Lower lobe of right lung (tissue), 2 donors: ENCODE data around the gene APMAP. TPM values are rescaled to one million over a fixed set of nuclear protein-coding genes. Genes with fewer than 3 reads are reported as not detected.

Experiments
- ATAC-seq, 2 donors: fragments of 200-7000 bp; cut with Tn5 transposase; one replicate each; pipeline ENCODE4 v1.9.1; 2020 to 2022; ENCODE audit warnings: mild to moderate bottlenecking in 2 of 2, moderate library complexity in 2 of 2
- DNase-seq: peaks from one replicate; pipeline ENCODE4 v3.0.0-alpha.2; 2020
- H3K27ac ChIP-seq: fragments of 200-600 bp; one replicate; pipeline ENCODE4 v1.8.0; 2022
- H3K27me3 ChIP-seq: fragments of 200-600 bp; one replicate; pipeline ENCODE4 v1.8.0; 2022; ENCODE audit warnings: low read depth
- H3K36me3 ChIP-seq: fragments of 200-600 bp; one replicate; pipeline ENCODE4 v1.8.0; 2022; ENCODE audit warnings: mild to moderate bottlenecking
- H3K4me1 ChIP-seq: fragments of 200-600 bp; one replicate; pipeline ENCODE4 v1.8.0; 2022
- H3K4me3 ChIP-seq: fragments of 200-600 bp; one replicate; pipeline ENCODE4 v1.8.0; 2022; ENCODE audit warnings: mild to moderate bottlenecking
- H3K9me3 ChIP-seq: fragments of 200-600 bp; one replicate; pipeline ENCODE4 v1.8.0; 2022
- CTCF ChIP-seq: fragments of 200-600 bp; IDR thresholded peaks from one replicate; pipeline ENCODE4 v1.8.0; 2022; ENCODE audit warnings: antibody characterized with exemption, mild to moderate bottlenecking
- intact Hi-C: fragments of 100-400 bp; cut with DNase I; formaldehyde crosslinking; loops from one replicate; pipeline ENCODE4 v1.11.0; 2022
- total RNA-seq: library from RNA; stranded (reverse); fragmentation: NEBNext Ultra II Directional; extraction: Animal tissue kit (Norgen Biotek cat#: 25700); gene quantifications from one replicate; pipeline ENCODE4 v1.2.1, GENCODE V29; 2021
- donor health status: DM: no; HTN: yes; CAD: no; lungs with severe emphysema.

Gene APMAP
- total RNA-seq, 1 donor from 2014 or later = 82.9 TPM

GRCh38 chr20:24999568-24999967 lies 7.0 kb upstream of the APMAP start:
- H3K4me3 ChIP-seq = no peak overlapping the region
- intact Hi-C loops = no loop called here
- ATAC-seq (no peak), DNase-seq (no peak)
- no peaks in the 10 kb centered on the region for H3K27me3 ChIP-seq
- H3K27ac ChIP-seq = no peak overlapping the region
- no peak for TF ChIP-seq CTCF
- no peaks in the 10 kb centered on the region for H3K9me3 ChIP-seq
- H3K36me3 ChIP-seq = peaks cover 3% of the 10 kb centered on the region
- peaks cover 21% of the 10 kb centered on the region for H3K4me1 ChIP-seq

GRCh38 chr20:24998631-24999445 lies 6.3 kb upstream of the APMAP start:
- Histone ChIP-seq H3K36me3 (peaks cover 3% of the 10 kb centered on the region), H3K4me1 (peaks cover 28% of the 10 kb centered on the region), H3K27me3 (no peaks in the 10 kb centered on the region), H3K27ac (no peak overlapping the region), H3K4me3 (no peak overlapping the region), H3K9me3 (no peaks in the 10 kb centered on the region)
- intact Hi-C loops = no loop called here
- no peak for TF ChIP-seq CTCF
- DNase-seq (no peak), ATAC-seq (no peak)

- no peaks in the 10 kb centered on the region for H3K9me3 ChIP-seq
- H3K27me3 ChIP-seq = no peaks in the 10 kb centered on the region
- ATAC-seq = no peak
- H3K4me1 ChIP-seq = peaks cover 35% of the 10 kb centered on the region
- no peak for TF ChIP-seq CTCF
- no peak overlapping the region for H3K4me3 ChIP-seq
- no peak overlapping the region for H3K27ac ChIP-seq
- DNase-seq = no peak
- intact Hi-C loops = no loop called here
- H3K36me3 ChIP-seq = peaks cover 3% of the 10 kb centered on the region
These were observed 5.6 kb upstream of the APMAP start for GRCh38 chr20:24998121-24998520.

GRCh38 chr20:24996449-24997377 lies 4.2 kb upstream of the APMAP start:
- H3K4me3 ChIP-seq = no peak overlapping the region
- DNase-seq (no peak), ATAC-seq (no peak)
- no peak overlapping the region for H3K27ac ChIP-seq
- H3K27me3 ChIP-seq = no peaks in the 10 kb centered on the region
- TF ChIP-seq CTCF = no peak
- H3K9me3 ChIP-seq = no peaks in the 10 kb centered on the region
- H3K4me1 ChIP-seq = peaks cover 39% of the 10 kb centered on the region
- intact Hi-C loops = no loop called here
- no peaks in the 10 kb centered on the region for H3K36me3 ChIP-seq

GRCh38 chr20:24995741-24996448 lies 3.3 kb upstream of the APMAP start:
- no peak for ATAC-seq

More at GRCh38 chr20:24995741-24996448, 3.3 kb upstream of the APMAP start:
- Histone ChIP-seq H3K9me3 (no peaks in the 10 kb centered on the region), H3K27me3 (no peaks in the 10 kb centered on the region), H3K4me1 (peaks cover 46% of the 10 kb centered on the region), H3K4me3 (no peak overlapping the region), H3K27ac (no peak overlapping the region), H3K36me3 (no peaks in the 10 kb centered on the region)
- intact Hi-C loops = no loop called here
- DNase-seq = no peak
- no peak for TF ChIP-seq CTCF
